Left ventricle myocardium superior (tissue), 1 donor: ENCODE measurements around the gene MOSPD3. TPM values are rescaled to one million over a fixed set of nuclear protein-coding genes. Genes with fewer than 3 reads are reported as not detected.
A peak's percentile ranks its signal among the peaks of the same experiment; 100 is the strongest.

ENCODE experiments used
- ATAC-seq: fragments of 200-7000 bp; cut with Tn5 transposase; one replicate; pipeline ENCODE4 v1.9.1; 2020; ENCODE audit warnings: mild to moderate bottlenecking, moderate library complexity
- DNase-seq: peaks from one replicate; pipeline ENCODE4 v3.0.0-alpha.2; 2020
- intact Hi-C: fragments of 100-400 bp; cut with micrococcal nuclease; formaldehyde crosslinking; loops from one replicate; pipeline ENCODE4 v1.11.0; 2022
- total RNA-seq: library from RNA; stranded (reverse); fragmentation: NEBNext Ultra II Directional; extraction: Animal tissue kit (Norgen Biotek cat#: 25700); gene quantifications from one replicate; pipeline ENCODE4 v1.2.1, GENCODE V29; 2021
- donor health status: DM: no; HTN: yes; CAD: no; lungs with severe emphysema.

Gene MOSPD3
- total RNA-seq, 1 donor from 2014 or later: 9.1 TPM

DNA sequence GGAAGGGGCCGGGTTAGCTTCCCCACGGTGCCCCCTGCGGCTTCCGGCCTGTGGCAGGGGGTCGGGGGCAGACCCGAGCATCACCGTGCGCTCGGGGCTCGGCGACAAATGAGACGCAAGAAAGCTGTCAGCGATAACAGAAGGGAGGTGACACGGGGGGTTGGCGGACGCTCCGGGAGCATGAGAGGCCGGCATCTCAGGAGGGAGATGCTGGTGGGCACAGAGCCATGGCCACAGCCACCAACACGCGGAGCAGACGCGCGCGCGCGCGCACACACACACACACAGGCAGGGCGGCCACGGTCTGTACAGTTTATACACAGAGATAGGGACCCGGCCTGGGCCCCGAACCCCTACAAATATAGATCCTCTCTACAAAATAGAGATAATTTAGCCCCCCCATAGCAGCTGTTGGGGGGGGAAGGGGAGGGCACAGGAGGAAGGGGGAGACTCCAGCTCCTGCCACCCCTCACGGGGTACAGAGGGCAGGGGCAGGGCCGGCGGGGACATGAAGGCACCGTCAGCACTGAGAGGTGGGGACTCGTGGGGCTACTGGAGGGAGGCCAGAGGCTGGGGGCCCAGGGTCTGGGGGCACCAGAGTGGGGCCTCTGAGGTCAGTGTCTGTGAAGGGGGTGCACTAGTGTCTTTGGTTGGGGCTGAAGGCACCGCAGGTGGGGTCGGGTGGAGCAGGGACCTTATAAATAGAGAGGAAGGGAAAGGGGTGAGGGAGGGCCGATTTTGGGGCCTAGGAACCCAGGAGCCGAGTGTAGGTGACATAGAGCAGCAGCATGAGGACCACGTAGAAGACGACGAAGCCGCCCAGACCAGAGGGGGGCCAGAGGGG, 37.8 kb upstream of the MOSPD3 start:
- DNase-seq (no peak), ATAC-seq (no peak)
- intact Hi-C loops: no loop called here

DNA sequence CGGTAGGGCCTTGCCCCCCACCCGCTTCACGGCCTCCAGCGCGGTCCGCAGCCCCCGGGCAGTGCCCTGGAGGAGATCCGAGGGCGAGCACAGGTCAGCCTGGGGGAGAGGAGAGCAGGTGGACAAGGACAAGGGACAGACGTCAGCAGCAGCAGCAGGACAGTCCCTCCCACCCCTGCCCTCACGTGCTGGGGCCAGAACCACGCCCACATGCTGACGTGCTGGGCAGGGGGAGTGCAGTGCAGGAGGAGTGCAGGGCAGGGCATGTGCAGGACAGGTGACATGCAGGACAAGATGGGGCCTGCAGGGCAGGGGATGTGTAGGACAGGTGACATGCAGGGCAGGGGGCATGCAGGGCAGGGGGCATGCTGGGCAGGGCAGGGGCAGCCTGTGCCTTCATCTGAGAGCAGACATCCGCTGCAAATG, 37.1 kb upstream of the MOSPD3 start:
- no peak for DNase-seq

DNA sequence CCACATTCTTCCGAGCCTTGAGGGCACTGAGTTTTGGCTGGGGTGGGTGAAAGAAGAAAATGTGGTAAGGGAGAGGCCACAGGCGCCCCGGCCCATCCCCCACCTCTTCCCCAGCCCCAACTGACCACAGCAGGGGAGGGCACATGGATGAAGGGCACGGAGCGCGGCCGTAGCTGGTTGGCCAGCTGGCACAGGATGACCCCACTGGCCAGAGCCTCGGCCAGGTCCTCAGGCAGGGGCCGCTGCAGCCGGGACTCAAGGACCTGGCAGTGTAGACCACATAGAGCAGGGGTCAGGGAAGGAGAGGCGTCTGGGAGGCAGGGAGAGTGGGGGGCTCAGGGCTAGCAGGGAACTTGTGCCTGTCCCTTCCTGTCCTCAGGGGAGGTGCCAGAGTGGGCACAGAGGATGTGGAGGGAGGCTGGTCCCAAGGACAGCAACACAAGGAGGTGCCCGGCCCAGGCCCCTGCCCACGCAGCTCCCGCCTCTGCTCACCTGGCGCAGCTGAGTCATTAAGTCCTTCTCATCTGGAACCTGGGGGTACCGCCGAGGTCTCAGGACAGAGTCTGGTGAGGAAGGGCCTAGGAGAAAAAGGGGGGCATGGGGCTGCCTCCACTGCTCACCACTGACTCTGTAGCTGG, 36.5 kb upstream of the MOSPD3 start:
- DNase-seq (no peak), ATAC-seq (no peak)
- intact Hi-C loops: no loop called here

More for the DNA sequence above, 37.1 kb upstream of the MOSPD3 start:
- no peak for ATAC-seq
- intact Hi-C loops: no loop called here

DNA sequence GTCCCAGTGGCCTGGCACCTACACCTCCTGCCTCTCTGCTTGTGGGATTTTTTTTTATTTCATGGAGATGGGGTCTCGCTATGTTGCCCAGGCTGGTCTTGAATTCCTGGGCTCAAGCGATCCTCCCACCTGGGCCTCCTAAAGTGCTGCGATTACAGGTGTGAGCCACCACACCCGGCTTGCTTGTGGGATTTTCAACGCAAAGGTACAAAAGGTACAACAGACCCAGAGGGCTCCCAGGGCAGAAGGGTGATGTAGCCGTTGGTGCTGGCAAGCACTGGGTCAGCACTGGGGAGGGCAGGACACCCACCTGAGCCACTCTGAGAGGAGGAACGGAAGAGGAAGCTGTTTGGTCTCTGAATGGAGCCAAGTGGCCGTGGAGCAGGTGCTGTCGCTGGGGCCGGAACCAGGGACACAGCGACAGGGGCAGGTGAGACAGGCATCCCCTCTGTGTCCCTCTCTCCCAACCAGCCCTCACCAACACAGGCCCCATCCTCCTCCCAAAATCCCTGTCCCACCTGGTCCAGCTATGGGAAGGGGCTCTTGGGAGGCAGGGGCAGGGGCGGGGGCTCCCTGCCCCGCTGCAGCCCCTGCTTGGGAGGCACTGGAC, 35.9 kb upstream of the MOSPD3 start:
- ATAC-seq (no peak), DNase-seq (no peak)
- intact Hi-C loops: no loop called here

DNA sequence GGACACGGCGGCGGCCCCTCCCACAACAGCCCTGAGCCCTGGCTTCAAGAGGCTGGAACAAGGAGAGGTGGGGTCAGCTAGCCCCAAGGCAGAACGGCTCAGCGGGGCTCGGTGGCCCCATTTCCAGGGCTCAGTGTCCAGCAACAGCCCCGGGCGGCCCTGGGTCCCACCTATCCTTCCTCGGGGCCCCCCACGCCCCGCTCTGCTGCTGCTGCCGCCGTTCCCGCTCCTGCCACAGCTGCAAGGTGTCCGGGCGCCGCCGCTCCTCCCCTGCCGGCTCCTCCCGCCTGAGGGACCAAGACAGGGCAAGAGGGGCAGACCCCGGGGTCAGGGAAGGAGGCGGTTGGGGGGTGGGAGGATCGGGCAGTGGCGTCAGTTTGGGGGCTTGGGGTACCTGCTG, 35.2 kb upstream of the MOSPD3 start:
- DNase-seq (no peak), ATAC-seq (no peak)
- intact Hi-C loops: no loop called here

DNA sequence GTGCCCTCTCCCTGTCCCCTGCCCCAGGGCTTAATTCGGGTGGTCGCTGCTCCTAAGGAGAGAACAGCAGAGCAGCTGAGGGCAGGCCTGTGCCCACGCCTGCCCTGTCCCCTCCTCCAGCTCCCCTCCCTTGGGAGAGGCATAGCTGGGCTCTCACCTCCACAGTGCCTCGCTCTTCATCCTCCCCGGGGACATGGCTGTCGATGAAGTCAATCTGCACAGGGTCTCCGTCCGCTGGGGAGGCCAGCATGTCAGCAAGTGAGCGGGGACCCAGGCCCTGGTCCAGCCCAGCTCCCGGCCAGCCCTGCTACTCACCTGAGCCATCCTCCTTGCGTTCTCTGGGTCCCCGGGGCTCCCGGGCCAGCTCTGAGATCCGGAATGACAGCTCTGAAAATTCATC, 34.8 kb upstream of the MOSPD3 start:
- DNase-seq (no peak), ATAC-seq (no peak)
- intact Hi-C loops: no loop called here

DNA sequence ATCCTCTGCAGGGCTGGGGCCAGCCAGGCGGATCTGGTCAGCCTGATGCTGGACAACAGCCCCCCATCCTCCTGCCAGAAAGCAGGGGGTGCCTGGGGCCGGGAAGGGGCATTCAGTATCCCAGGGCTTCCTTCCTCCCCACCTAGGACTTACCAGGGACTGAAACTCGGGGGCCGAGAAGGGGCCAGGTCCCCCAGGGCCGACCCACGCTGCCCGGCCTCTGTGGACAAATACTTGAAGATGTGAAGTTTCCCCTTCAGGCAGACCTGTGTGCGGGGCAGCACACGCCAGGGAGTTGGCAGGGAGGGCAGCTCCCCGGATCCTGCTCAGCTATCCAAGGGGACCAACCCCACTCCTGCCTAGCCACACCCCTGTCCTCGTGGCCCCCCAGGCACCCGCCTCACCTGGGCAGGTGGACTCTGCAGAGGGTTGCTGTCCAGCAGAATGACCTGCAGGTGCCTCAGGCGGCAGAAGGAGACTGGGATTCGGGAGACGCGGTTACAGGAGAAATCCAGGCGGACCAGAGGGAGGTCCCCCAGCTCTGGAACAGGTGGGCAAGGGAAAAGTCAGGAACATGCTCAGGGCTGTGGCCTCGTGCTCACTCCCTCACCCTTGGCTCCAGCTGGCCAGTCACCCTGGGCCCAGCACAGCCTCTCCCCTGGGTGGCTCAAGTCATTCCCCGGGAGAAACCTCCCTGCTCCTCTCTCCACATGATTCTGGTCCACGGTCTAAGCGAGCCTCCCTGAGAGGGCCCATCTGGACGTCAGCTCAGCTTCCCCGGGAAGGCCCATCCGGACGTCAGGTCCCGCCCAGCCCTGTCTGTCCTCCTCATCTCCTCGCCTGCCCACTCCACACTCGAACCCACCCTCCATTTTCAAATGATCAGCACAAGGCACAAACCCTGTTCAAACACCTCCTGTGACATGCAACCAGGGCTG, 33.8 kb upstream of the MOSPD3 start:
- ATAC-seq (no peak), DNase-seq (no peak)
- intact Hi-C loops: no loop called here

DNA sequence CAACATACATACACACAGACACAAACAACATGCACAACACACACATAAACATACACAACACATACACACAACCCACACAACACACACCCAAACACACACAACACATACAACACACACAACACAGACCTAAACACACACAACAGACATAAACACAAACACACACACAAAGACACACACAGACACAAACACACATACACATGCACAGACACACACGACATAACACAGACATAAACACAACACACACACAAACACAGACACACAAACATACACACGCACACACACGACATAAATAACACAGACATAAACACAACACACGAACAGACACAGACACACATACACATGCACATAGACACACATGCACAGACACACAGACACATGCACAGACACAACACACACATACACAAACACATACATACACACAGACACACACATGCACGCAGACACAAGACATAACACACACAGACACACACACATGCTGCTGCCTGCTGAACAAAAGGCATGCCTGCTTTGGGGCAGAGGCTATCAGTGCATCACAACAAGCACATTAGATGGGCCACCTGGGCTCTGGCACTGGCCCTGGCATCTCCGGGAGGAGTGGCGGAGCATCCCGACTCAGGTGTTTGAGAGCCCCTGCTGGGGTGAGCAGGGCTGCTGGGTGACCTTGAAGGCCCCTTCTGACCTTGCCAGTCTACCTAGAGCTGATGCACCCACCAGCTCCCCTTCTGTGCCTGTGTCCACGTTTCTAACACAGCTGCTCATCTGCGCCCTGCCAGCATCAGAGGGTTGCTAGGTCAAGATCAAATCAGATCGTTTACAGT, 31.7 kb upstream of the MOSPD3 start:
- ATAC-seq: no peak
- intact Hi-C loops: no loop called here
- peak; percentile 29 for DNase-seq

DNA sequence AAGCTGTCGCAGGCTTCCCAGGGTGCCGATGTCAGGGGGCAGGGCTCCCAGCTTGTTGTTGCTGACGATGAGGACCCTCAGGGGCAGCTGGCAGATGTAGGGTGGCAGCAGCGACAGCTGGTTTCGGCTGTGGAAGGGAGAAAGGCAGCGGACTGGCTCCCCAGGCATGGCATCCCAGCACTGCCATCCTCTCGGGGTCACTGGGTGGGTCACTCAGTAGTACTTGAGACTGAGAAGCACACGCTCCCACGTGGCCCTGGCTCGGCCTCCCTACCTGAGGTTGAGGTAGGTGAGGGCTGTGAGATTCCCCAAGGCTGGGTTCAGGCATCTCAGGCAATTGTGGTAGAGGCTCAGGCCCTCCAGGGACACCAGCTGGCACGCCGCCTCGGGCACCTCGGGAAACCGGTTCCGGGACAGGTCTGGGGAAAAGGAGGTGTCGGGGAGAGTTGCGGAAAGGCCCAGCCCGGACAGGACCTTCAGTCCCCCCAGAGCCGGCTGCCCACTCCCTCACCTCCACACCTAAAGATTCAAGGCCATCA, 30.2 kb upstream of the MOSPD3 start:
- DNase-seq (no peak), ATAC-seq (no peak)
- intact Hi-C loops: no loop called here

DNA sequence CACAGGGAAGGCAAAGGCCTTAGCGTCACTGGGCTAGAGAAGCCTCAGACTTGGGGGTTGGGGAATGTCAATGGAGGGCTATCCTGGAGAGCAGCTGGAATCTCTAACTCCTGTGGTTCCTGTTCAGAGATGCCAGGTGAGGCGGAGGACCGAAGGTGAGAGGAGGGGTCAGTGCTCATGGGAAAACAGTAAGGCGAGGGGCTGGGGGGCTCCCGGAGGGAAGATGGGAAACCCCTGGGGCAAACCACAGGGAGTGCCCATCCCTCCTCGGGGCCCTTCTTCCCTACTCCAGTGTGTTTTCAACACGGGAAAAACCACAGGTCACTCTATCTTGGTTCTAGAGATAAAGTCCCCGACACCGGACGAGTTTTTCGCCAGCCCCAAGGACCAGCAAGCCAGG, 29.7 kb upstream of the MOSPD3 start:
- ATAC-seq: no peak
- intact Hi-C loops: no loop called here
- DNase-seq: no peak

DNA sequence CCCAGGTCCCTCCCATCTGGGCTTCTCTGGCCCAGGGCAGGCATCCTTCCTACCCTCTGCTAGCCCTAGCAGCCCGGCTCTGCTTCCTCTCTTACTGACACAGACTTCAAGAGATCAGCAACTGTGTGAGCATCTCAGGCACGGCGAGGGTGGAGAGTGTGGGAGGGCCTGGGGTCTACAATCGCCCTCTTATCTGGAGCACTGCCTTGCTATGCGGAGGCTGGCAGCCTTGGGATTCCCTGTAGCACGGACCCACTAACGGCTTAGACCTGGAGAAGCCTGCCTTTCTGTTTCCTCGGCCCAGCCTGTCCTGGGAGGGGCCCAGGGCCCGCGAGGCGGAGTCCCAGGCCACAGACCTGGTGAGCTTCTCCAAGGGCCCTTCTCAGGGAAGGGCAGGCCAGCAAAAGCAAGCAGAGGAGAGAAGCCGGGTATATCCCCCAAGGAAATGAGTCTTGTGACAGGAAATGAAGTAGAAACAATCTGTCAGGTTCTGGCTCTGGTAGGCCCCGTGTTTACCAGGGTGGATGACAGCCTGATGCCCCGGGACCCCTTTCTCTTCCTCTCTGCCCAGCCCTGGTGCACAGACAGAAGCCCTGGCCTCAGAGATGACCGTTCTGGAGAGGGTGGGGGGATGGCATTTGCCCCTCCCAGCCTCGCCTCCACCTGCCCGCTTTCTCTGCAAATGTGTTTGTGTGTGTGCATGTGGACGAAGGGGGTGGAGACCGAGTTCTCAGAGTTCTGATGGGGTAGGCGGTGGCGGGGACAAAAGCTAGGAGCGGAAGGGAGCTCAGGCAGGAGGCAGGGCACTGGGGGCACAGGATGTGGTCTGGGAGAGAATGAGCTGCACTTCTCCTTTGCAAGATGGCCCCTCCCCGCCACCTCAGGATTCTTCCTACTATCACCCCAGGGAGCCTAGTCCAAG, 28.9 kb upstream of the MOSPD3 start:
- intact Hi-C loops: no loop called here
- DNase-seq (peak; percentile 74), ATAC-seq (no peak)

DNA sequence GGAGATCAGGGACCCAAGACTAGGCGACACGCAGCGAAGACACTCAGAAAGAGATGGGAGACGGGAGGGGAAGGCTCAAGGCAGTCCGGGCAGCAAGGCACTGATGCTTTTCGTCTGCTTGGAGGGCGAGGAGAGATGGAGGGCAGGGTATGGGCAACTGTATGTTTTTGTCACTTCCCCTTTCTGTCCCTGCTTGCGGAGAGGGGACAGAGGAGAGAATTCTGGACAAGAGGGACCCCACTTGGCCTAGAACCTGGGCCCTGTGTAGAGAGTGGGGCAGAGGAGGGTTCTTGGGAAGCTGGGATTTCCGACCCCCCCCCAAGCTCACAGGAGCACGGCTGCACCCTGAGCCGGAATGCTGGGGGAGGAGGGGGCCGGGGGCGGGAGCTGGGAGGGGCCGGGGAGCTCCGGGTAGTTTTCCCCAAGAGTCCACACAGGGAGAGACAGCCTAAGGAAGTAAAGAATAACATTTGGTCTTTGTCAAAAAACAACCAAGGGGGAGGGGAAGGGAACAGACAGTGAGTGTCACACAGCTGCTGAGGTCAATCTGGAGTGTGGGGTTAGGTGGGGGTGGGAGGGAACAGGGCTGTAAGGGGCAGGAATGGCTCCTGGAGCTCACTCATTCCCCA, 28.2 kb upstream of the MOSPD3 start:
- intact Hi-C loops: no loop called here
- no peak for DNase-seq
- ATAC-seq: no peak

DNA sequence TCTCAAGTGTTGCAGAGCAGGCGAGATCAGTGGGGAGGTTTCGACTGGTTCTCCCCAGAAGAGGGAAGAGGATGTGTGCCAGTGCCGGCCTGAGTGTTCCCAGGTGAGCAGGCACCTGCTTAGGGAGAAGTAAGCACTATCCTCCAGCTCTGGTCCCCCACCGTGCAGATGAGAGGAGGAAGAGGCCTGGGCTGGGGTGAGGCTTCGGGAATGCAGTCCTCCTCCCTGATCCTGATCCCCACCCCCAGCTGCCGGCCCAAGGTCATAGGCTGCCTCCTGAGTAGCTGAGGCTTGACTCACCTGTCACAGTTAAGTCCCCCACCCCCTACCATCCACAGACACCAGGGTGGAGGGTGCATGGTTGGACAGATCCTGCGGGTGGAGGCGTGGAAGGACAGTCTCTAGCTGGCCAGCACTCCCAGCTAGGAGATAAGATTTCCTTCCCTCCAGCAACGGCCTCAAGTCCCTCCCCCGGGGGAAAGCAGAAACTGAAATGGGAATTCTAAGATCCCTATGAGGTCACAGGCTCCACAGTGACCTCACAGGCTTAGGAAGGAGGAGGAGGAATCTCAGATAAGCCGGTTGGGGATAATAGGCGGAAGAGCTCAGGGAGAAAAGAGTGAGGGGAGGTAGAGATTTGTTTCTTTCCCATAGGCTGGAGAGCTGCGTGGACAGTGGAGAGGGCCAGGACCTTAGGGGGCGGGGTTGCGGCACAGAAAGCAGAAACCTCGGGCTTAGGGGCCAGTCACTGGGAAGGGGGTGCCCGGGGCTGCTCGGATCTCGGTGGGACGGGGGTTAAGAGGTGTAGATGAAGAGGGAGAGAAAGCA, 27.4 kb upstream of the MOSPD3 start:
- DNase-seq (no peak), ATAC-seq (no peak)
- intact Hi-C loops: no loop called here

DNA sequence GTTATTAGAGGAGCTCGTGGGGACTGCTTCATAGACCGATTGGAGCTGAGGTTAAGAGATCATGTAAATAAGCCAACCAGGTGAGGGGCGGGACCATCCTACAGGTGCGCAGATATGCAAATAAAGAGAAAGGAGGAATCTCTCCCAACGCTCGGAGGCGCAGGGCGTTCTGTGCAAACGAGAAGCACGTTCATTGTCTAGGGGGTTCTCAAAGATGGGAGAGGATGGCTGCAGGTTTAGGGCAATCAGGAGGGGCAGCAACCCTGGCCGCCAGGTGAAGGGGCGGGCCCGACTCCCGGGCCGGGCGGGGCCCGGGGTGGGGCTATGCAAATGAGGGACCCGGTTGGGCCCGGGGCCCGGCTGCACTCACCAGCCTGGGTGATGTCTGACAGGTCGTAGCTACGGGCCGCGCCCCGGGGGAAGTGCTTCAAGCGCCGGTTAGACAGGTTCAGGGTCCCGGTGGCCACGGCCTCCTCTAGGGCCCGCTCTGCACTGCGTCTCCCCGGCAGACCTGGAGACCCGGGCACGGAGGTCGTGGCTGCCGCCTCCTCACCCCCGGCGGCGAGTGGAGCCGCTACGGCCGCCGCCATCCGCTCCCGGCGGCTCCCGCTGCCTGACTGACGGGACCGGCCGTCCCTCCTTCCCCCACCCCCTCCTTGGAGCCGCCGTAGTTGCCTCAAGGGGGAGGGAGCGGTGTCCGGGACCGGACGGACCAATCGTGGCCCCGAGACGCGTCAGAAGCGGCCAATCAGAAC, 26.7 kb upstream of the MOSPD3 start, which contains the start of gene LRCH4:
LRCH4 (minus strand) TSS at position 619 of the 755 bp plus-strand sequence; CDS start at position 590, 29 bp downstream.
- DNase-seq (no peak), ATAC-seq (peak; percentile 25)
- intact Hi-C loops: no loop called here
